IPS-NIHi7 (cell line): ENCODE data around the gene ARTN.
A peak's percentile ranks its signal among the peaks of the same experiment; 100 is the strongest.

Experiments
- DNase-seq: peaks from one replicate; pipeline ENCODE4 v3.0.0; 2012; ENCODE audit warnings: mixed read lengths; ENCODE audit errors: extremely low spot score

ARTN gene, protein sequence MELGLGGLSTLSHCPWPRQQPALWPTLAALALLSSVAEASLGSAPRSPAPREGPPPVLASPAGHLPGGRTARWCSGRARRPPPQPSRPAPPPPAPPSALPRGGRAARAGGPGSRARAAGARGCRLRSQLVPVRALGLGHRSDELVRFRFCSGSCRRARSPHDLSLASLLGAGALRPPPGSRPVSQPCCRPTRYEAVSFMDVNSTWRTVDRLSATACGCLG

DNA sequence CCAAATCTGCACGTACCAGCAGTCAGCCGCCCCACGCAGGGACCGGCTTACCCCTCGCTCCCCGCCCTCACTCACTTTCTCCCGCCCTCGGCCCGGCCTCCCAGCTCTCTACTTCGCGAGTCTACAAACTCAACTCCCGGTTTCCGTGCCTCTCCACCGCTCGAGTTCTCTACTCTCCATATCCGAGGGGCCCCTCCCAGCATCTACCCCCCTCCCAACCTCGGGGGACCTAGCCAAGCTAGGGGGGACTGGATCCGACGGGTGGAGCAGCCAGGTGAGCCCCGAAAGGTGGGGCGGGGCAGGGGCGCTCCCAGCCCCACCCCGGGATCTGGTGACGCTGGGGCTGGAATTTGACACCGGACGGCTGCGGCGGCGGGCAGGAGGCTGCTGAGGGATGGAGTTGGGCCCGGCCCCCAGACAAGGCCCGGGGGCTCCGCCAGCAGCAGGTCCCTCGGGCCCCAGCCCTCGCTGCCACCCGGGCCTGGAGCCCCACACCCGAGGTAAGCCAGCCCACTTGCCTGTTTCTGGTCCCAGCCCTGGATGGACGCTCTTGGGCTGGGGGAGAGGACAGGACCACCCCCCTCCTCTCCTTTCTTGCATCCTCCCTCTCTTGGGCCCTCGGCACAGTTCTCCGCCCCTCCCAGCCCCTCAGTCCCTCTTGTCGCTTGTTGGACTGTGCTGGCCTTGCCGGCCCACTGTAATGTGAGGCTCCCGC is at the start of gene ARTN:
ARTN (plus strand) TSS at position 416 of the 715 bp plus-strand sequence. CDS start 1,856 bp downstream, outside the sequence.
- DNase-seq = peak; percentile 79

DNA sequence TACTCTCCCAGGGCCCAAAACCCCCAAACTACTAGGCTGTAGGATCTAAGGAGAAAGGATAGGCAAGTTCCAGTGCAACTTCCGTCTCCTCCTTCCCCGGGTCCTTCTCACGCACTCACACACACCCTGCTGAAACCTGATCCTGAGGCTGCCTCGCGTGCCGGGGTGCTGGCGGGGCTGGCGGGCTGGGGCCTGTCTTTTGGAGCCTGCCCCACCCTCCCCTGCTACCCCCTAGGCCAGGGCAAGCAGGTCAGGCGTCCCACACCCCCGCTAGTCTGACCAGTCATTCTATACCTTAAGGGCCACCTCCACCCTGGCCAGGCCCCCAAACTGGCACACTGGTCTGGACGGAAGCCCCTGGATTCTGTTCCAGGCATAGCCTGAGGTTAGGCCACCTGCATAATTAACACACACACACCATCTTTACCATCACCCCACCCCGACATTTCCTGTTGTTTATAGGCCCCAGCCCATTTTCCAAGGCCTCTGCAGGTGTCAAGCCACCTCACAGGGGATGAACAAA is 48.3 kb upstream of the ARTN start:
- DNase-seq = peak; percentile 83

DNA sequence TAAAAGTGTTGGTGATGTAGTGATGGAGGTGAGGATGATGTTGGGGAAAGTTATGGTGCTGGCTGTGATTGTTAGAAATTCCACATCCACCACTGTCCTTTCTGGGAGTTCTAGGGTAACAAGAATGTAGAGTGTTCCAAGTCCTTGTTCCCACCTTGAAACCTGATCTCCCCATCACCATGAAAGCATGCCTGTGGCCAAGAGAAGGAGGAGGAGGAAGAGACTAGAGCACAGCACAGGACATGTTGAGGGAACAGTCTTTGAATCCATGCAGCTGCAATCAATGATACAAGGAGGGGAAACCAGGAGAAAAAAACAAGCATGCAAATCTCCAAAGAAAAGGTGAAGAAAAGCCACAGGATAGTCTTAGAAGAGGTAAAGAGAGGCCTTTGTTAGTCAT is 45.9 kb upstream of the ARTN start:
- peak; percentile 41 for DNase-seq

DNA sequence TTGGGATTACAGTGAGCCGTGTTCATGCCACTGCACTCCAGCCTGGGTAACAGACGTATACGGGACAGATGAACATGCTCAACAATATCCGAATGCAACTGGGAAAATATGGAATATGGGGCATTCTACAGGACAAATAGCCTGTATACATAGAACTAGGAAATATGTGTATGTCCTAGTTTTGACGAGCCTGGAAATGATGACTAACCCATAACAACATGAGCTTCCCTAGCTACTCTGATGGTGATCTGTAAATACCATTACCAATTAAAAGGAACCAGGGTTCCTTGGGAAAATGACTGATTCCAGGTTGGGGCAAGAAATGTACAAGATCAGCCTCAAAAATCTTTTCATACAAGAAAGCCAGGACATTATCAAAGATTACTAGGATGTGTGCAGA is 42.8 kb upstream of the ARTN start:
- no peak for DNase-seq

DNA sequence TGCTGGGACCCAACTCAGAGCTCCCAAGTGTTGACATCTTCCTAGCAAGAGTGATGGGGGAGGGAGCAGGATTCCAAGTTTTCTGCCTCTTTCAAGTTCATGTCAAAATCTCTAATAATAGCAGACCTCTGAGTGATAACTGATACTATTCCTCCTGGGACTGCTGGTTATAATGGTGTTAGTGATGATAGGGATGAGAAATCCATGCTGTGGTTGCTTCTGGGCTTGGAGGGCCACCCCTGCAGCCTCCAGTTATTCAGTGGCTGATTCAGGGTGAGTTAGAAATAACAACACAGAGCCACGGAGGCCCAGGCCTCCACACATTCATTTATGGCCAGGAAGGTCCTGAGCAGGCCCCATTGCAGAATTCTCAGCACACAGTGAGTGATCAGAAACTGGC is 40.6 kb upstream of the ARTN start:
- DNase-seq = no peak

DNA sequence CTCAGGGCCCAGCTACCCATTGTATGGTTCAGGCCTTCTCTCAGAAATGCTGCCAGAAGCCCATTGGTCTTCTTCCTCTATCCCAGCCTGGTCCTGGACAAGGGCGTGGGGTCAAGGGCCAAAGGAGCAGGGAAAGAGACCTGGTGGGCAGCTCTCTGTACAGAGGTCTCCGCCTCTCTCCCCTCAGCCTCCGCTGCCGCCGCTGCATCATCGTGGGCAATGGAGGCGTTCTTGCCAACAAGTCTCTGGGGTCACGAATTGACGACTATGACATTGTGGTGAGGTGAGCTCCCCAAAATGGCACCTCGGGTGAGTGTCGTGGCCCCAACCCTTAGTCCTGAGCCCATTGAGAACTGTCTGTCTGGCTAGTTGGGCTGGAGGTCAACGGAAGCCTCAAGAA is 34.6 kb upstream of the ARTN start:
- no peak for DNase-seq

DNA sequence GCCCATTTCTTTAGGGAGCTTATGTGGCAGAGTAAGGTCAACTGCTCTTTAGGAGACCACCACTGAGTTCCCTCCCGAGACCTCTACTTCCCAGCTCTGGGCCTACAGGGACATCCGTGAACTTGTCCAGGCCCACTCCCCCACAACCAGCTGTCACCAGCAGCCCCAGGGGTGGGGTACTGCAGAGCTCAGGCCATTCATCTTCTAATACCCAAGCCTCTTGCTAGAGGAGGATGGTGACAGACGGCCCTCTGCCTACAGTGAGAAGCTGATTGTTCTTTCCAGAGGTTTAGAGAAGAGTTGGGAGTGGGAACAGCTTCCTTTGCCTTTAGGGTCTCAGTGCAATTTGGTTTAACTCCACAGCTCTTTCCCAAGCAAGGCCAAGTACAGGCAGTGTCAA is 33.2 kb upstream of the ARTN start:
- no peak for DNase-seq

DNA sequence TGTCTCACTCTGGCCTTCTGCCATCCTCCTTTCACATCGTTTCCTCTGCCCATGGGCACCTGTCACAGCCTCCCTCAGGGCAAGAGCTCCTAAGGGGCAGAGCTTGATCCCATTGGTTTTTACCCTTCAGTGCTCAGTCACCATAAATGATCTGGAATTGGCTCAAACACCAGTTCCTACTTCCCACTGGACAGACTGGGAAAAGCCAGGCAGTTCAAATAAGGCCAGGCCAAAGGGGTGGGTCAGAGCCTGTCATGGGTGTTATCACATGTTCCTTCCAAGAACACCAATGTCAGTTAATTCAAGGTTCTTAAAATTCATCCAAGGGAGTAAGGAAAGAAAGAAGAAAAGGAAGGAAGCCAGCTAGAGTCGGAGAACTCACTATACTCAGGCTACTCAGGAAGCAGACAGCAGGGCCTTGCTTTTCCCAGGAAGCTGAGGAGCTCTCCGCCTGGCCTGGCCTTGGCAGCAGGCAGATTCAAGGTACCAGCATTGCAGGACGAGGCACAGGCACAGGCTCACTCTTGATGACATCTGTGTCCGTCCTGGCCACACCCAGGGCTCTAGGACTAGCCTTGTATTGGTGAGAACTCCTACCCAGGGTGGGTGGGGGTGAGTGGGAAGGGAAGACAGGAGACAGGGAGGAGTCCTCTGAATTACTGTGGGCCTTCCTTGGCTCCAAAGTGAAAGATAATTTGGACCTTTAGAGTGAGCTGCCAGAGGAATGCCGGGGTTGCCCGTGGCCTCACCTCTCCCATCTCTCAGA is 32.2 kb upstream of the ARTN start:
- no peak for DNase-seq

DNA sequence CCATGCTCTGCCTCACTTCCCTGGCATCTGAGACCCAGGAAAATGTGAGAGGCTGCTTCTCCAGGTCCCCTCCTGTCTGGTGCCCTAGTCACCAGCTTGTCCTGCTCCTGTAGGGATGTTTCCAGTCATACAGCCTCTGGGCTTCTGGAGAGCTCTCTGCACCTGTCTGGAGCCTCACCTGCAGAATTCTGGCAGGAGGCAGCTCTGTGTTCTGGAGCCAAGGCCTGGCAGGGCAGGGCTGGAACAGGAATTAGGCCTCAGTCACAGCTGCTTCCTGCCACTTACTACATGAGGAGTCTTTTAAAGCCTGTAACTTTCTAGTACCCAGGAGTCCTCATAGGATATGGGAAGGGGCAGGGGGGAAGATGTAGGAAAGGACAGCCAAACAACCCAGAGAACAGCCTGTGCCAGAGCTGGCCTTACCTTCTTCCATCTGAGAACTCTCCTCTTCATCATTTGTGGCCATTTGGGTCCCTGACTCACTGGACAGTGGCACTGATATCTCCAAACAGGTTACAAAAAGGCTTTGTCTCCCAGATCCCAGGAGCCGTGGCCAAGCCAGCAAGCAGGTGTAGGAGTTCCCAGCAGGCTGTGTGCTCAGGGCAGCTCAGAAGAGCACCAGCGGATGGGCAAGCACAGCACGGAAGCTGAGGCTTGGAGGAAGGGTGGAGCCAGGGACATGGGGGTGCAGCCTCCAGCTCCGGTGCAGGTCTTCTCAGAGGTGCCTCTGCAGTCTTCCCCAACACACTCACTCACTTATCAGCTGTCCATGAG is 31.4 kb upstream of the ARTN start:
- DNase-seq = no peak

DNA sequence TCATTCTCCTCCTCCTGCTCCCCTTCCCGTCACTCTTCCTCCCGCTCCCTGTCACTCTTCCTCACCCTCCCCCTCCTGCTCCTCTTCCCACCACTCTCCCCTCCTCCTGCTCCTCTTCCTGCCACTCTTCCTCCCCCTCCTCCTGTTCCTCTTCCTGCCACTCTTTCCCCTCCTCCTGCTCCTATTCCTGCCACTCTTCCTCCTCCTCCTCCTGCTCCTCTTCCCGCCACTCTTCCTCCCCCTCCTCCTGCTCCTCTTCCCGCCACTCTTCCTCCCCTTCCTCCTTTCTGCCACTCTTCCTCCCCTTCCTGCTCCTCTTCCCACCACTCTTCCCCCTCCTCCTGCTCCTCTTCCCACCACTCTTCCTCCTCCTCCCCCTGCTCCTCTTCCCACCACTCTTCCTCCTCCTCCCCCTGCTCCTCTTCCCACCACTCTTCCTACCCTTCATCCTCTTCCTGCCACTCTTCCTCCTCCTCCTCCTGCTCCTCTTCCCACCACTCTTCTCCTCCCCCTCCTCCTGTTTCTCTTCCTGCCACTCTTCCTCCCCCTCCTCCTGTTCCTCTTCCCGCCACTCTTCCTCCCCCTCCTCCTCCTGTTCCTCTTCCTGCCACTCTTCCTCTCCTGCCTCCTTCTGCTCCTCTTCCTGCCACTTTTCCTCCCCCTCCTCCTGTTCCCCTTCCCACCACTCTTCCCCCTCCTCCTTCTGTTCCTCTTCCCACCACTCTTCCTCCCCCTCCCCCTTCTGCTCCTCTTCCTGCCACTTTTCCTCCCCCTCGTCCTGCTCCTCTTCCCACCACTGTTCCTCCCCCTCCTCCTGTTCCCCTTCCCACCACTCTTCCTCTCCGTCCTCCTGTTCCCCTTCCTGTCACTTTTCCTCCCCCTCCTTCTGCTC is 28.7 kb upstream of the ARTN start:
- no peak for DNase-seq

DNA sequence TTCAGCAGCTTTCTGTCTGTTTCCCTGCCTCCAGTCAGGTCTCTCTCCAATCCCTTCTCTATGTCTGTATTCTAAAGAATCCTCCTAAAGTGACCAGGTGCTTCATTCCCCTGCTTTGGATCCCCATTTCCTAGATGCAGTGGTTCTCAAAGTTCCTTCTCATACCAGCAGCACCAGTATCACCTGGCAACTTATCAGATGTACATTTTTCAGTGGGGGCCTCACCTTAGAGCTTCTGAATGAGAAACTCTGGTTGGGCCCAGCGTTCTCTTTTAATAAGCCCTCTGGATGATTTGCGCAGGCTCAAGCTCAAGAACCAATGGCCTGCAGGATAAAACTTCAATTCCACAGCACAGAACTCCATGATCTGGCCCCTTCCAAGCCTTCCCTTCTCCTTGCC is 25.4 kb upstream of the ARTN start:
- DNase-seq = no peak

DNA sequence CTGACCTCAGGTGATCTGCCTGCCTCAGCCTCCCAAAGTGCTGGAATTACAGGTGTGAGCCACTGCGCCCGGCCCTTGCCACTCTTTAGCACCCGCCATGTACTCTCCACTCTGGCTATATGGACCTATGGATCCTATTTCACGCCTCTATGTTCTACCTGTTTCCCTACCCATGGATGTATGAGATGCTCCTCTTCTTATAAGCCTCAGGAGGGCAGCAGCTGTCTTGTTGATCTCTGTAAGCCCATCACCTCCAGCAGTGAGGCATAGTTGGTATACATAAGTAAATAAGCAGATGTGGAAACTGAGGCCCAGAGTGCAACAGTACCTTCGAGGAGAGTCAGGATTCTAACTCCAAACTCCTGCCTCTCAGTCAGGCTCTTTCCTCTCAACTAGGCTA is 24.7 kb upstream of the ARTN start:
- no peak for DNase-seq

DNA sequence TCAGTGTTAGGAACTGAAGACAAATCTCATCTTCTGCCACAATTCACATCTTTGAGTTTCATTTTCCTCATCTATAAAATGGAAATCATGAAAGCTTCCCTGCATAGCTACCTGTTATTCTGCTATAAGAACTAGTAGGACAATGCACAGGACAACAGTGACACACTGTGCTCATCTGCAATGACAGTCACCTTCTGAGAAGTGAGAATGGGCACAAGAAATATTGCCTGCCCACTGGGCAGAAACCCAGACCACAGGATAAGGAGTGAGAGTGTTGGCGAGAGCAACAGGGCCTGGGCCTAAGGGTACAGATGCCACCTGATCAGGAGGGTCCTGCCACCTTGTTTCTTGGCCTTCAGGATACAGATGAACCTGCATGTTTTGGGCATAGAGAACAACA is 23.3 kb upstream of the ARTN start:
- no peak for DNase-seq

DNA sequence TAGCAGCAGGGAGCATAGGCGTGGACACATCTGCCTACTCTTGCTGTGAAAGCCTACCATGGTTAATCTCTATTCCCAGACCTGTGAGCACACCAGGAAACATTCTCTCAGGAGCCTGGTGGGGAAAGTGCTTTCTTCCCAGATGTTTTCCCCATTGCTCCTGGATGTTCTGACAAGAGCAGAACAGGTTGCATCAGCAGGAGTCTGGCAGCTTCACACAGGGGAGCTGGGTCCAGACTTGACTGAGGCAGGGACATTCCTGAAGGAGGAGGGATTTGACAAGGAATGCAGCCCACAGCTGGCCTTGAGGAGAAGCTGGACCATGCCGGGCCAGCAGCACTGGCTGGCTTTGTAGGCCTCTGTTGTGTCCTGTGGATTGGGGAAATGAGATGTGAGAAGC is 21.0 kb upstream of the ARTN start:
- peak; percentile 68 for DNase-seq

DNA sequence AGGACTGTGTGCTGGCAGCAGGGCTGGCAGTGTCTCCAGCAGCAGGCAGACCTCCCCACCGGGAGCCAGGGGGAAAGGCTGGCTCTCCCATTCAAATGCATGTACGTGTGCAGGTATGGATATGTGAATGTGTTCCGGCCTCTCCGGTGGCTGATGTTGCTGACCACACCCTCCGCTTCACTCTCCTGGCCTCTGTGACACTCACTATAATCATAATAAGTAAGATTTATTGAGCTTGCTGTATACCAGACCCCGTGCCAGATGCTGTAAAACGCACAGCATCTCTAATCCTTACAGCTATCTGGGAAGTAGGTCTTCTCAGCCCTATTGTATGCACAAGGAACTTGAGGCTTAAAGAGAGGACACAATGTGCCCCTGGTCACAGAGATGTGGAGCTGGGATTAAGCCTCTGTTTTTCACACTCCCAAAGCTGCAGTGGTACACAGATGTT is 20.5 kb upstream of the ARTN start:
- no peak for DNase-seq

DNA sequence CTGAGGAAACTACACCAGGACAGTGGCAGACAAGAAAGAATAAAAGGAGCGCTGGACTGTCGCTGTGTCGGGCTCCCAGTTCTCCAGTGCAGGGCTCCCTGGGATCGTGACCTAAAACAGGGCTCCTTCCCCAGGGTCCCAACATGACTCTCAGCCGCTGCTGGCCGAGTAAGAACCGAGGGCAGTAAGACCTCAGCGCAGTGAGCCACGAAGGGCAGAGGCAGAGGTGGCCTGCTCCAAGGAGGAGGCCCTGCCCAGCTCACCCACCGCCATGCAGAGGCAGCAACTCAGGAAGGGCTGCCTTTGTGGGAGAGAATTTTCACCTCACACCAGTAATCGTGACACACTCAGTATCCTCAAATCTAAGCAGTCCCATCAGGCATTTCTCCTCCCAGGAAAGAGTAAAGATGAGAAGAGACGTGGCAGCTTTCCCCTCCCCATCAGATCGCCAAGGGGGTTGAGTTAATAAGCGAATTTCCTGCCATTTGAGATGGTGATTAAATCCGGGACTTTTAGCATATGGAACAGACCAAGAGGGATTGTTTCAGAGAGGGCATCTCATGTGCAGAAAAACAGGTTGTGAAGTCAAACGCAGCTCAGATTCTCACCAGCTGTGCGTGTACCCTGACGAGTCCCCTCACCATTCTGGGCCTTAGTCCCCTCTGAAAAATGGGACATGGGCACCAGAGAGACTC is 19.8 kb upstream of the ARTN start:
- DNase-seq = no peak

DNA sequence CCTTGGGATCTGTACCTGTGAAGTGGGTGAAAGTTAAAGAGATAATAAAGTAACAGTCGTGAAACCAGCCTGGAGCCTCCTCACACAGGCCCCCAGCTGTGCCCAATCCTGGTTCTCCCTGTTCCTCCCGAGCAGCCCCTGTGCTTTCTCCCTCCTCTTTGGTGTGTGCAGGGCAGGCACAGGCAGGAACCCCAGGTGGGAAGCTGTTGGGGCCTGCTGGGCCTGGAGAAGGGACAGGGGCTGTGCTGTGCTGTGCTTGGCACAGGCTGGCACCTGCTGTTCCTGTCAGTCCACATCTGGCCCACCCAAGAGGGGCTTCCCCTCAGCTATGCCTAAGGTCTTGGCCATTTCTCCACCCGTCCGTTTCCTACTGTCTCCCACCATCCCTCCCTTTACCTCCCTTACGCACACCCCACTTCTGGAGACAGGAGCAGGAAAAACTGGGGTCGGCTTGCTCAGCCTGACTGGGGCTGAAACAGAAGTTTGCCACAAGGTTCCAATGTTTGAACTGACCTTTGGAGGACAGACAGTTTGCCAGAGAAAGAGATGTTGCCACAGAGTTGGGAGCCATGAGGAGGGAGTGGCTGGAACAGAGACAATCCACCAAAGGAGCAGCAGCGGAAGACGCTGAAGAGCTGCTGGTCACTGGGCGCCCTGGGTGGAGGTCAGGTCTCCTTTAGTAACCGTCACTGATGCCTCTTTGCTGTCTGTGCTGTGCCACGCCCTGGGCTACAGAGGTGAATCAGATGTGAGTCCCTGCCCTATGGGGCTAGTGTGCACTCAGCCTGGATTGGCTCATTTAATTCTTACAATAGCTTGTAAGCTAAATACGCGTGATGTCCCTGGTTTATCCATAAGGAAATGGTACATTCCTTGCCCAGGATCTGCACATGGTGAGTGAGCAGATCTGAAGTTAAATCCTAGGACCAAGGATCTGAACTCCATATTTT is 18.8 kb upstream of the ARTN start:
- DNase-seq = no peak

DNA sequence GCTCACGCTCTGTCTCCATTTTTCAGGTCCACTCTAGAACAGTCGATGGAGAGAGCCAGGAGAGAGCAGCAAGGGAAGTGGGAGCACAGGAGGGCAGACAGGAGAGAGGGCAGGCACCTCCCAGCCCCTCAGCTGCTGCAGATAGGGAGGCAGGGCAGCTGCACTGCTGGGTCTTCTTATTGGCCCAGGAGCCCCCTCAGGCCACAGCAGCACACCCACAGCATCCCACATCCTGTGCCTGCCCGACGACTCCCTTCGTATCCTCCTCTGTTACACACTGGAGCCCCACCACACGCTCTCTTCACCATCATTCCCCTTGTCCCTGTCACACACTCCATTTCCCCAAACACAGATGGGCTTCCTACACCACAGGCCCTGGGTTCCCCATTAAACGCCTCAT is 13.7 kb upstream of the ARTN start:
- DNase-seq = no peak

DNA sequence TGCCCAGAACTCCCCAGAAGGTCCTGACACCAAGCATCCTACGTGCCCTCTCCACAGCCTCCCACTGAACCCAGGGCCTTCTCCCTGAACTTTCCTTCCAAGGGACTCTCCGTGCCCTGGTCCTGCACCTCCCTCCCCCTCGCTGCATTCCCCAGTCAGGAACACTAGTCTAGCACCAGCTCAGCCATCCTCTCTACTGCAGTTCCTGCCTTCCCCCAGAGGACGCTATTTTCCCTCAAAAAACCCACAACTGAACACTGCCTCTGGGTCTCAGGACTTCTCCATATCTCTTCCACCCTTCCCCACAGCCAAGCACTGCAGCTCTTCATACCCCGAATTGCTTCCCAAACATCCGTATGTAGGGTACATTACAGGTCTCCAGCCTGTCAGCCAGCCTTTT is 12.6 kb upstream of the ARTN start:
- no peak for DNase-seq
